Osteoblast (primary cell): ENCODE measurements around the gene SCMH1. TPM values are rescaled to one million over a fixed set of nuclear protein-coding genes. Genes with fewer than 3 reads are reported as not detected.

Experiments
- DNase-seq: peaks from one replicate; pipeline ENCODE4 v3.0.0; 2011; ENCODE audit warnings: low spot score, mixed read lengths; ENCODE audit not compliant: insufficient read length; ENCODE audit errors: missing footprints
- H2AFZ ChIP-seq: 2 replicates; pipeline ENCODE4 v1.6.0; 2011; ENCODE audit warnings: mild to moderate bottlenecking, low read length
- H3K27ac ChIP-seq: 2 replicates; pipeline ENCODE4 v1.5.1; 2011; ENCODE audit warnings: mild to moderate bottlenecking, low read depth, low read length, moderate library complexity
- H3K27me3 ChIP-seq: 2 replicates; pipeline ENCODE4 v1.6.0; 2012; ENCODE audit warnings: mild to moderate bottlenecking, control low read depth, inconsistent platforms, low read length, moderate library complexity; ENCODE audit not compliant: insufficient read depth
- H3K36me3 ChIP-seq: 2 replicates; pipeline ENCODE4 v1.5.1; 2011; ENCODE audit warnings: mild to moderate bottlenecking, low read length, control low read depth, moderate library complexity; ENCODE audit not compliant: insufficient read depth
- H3K4me1 ChIP-seq: 2 replicates; pipeline ENCODE4 v1.5.1; 2011; ENCODE audit warnings: mild to moderate bottlenecking, low read length, control low read depth, moderate library complexity; ENCODE audit not compliant: insufficient read depth
- H3K4me2 ChIP-seq: 2 replicates; pipeline ENCODE4 v1.6.0; 2011; ENCODE audit warnings: mild to moderate bottlenecking, low read length; ENCODE audit not compliant: insufficient read depth
- H3K4me3 ChIP-seq: fragments of 200-600 bp; sonication (generic); 3 replicates; pipeline ENCODE4 v1.5.1; 2012; ENCODE audit warnings: mild to moderate bottlenecking, low read length, inconsistent platforms; ENCODE audit not compliant: insufficient read depth
- H3K79me2 ChIP-seq: 2 replicates; pipeline ENCODE4 v1.6.0; 2012; ENCODE audit warnings: mild to moderate bottlenecking, low read length, control low read depth, inconsistent platforms; ENCODE audit not compliant: insufficient read depth
- H3K9me3 ChIP-seq: 2 replicates; pipeline ENCODE4 v1.5.1; 2011; ENCODE audit warnings: low read depth, low read length, control low read depth
- H4K20me1 ChIP-seq: 2 replicates; pipeline ENCODE4 v1.6.0; 2012; ENCODE audit warnings: mild to moderate bottlenecking, low read length, control low read depth; ENCODE audit not compliant: insufficient read depth
- total RNA-seq: library from RNA; depleted of rRNA; stranded (reverse); fragments of >200 nt; gene quantifications from 2 replicates; pipeline ENCODE4 v1.2.3, GENCODE V29; 2012
- TF ChIP-seq, protein P1 (sequence below): IDR thresholded peaks from 2 replicates; pipeline ENCODE4 v1.5.1; 2011; ENCODE audit warnings: mild to moderate bottlenecking, low read depth, low read length, moderate library complexity; ENCODE audit errors: extremely low read depth

SCMH1 gene
- total RNA-seq, 1 donor = 33.7 TPM

GRCh38 chr1:41015897-41016470 lies 226.1 kb downstream of the SCMH1 start:
- TF ChIP-seq, protein P1, sequence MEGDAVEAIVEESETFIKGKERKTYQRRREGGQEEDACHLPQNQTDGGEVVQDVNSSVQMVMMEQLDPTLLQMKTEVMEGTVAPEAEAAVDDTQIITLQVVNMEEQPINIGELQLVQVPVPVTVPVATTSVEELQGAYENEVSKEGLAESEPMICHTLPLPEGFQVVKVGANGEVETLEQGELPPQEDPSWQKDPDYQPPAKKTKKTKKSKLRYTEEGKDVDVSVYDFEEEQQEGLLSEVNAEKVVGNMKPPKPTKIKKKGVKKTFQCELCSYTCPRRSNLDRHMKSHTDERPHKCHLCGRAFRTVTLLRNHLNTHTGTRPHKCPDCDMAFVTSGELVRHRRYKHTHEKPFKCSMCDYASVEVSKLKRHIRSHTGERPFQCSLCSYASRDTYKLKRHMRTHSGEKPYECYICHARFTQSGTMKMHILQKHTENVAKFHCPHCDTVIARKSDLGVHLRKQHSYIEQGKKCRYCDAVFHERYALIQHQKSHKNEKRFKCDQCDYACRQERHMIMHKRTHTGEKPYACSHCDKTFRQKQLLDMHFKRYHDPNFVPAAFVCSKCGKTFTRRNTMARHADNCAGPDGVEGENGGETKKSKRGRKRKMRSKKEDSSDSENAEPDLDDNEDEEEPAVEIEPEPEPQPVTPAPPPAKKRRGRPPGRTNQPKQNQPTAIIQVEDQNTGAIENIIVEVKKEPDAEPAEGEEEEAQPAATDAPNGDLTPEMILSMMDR = no peak
- H3K27ac ChIP-seq = no peak overlapping the region
- H3K36me3 ChIP-seq = peaks cover 53% of the 10 kb centered on the region

GRCh38 chr1:41015281-41015896 lies 226.7 kb downstream of the SCMH1 start:
- peaks cover 59% of the 10 kb centered on the region for H3K36me3 ChIP-seq
- DNase-seq = no peak
- H3K27ac ChIP-seq = no peak overlapping the region

More at GRCh38 chr1:41015897-41016470, 226.1 kb downstream of the SCMH1 start:
- peaks cover 4% of the 10 kb centered on the region for H3K79me2 ChIP-seq
- no peaks in the 10 kb centered on the region for H3K4me1 ChIP-seq
- no peak overlapping the region for H3K4me3 ChIP-seq
- no peaks in the 10 kb centered on the region for H3K27me3 ChIP-seq
- H2AFZ ChIP-seq = no peak overlapping the region
- DNase-seq = peak; percentile 81
- H4K20me1 ChIP-seq = peaks cover 7% of the 10 kb centered on the region
- H3K9me3 ChIP-seq = no peaks in the 10 kb centered on the region
- H3K4me2 ChIP-seq = no peak overlapping the region

GRCh38 chr1:41014871-41015270 lies 227.2 kb downstream of the SCMH1 start:
- no peak for DNase-seq

More at GRCh38 chr1:41015281-41015896, 226.7 kb downstream of the SCMH1 start:
- TF ChIP-seq, protein P1 = no peak
- Histone ChIP-seq H3K9me3 (no peaks in the 10 kb centered on the region), H3K4me1 (no peaks in the 10 kb centered on the region), H3K27me3 (no peaks in the 10 kb centered on the region), H4K20me1 (peaks cover 7% of the 10 kb centered on the region), H3K4me3 (no peak overlapping the region), H2AFZ (no peak overlapping the region), H3K4me2 (no peak overlapping the region), H3K79me2 (peaks cover 9% of the 10 kb centered on the region)

GRCh38 chr1:41013796-41014195 lies 228.3 kb downstream of the SCMH1 start:
- TF ChIP-seq, protein P1 = no peak
- Histone ChIP-seq H3K4me2 (no peak overlapping the region), H4K20me1 (peaks cover 5% of the 10 kb centered on the region), H2AFZ (no peak overlapping the region), H3K36me3 (peaks cover 75% of the 10 kb centered on the region), H3K79me2 (peaks cover 11% of the 10 kb centered on the region), H3K27ac (no peak overlapping the region), H3K4me1 (no peaks in the 10 kb centered on the region), H3K9me3 (no peaks in the 10 kb centered on the region), H3K4me3 (no peak overlapping the region), H3K27me3 (no peaks in the 10 kb centered on the region)
- DNase-seq = no peak

More at GRCh38 chr1:41014871-41015270, 227.2 kb downstream of the SCMH1 start:
- H3K27me3 ChIP-seq = no peaks in the 10 kb centered on the region
- H3K27ac ChIP-seq = no peak overlapping the region
- H3K9me3 ChIP-seq = no peaks in the 10 kb centered on the region
- no peak overlapping the region for H2AFZ ChIP-seq
- peaks cover 9% of the 10 kb centered on the region for H3K79me2 ChIP-seq
- H4K20me1 ChIP-seq = peaks cover 7% of the 10 kb centered on the region
- peaks cover 64% of the 10 kb centered on the region for H3K36me3 ChIP-seq
- TF ChIP-seq, protein P1 = no peak
- no peak overlapping the region for H3K4me2 ChIP-seq
- no peak overlapping the region for H3K4me3 ChIP-seq
- no peaks in the 10 kb centered on the region for H3K4me1 ChIP-seq
